Measurements from ENCODE around the gene ASTN2.

DNA sequence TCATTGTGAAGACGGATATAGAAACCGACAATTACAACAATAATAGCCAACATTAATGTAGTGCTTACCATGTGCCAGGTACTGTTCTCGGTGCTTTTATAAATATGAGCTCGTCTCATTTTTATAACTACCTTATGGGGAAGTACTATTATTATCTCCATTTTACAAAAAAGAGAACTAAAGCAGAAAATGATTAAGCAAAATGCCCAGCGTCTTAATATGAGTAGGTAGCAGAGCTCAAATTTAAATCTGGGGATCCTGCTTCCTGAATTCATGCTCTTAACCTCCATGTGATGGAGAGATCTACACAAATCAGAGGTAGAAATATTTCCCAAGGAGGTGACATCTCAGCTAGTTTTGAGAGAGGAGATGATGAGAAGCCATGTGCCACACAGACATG is 470.9 kb downstream of the ASTN2 start:
- TF ChIP-seq POLR2A (IDR thresholded peaks at IDR 0.05): no peak
- TF ChIP-seq, protein P1, sequence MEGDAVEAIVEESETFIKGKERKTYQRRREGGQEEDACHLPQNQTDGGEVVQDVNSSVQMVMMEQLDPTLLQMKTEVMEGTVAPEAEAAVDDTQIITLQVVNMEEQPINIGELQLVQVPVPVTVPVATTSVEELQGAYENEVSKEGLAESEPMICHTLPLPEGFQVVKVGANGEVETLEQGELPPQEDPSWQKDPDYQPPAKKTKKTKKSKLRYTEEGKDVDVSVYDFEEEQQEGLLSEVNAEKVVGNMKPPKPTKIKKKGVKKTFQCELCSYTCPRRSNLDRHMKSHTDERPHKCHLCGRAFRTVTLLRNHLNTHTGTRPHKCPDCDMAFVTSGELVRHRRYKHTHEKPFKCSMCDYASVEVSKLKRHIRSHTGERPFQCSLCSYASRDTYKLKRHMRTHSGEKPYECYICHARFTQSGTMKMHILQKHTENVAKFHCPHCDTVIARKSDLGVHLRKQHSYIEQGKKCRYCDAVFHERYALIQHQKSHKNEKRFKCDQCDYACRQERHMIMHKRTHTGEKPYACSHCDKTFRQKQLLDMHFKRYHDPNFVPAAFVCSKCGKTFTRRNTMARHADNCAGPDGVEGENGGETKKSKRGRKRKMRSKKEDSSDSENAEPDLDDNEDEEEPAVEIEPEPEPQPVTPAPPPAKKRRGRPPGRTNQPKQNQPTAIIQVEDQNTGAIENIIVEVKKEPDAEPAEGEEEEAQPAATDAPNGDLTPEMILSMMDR (IDR thresholded peaks at IDR 0.05): no peak

All from lower leg skin (tissue), 3 donors.